Inferior parietal cortex (tissue), 1 donor: ENCODE results near the gene NRSN2.
A peak's percentile ranks its signal among the peaks of the same experiment; 100 is the strongest.

Source experiments
- DNase-seq: peaks from one replicate; pipeline ENCODE4 v3.0.0-alpha.2; 2016; ENCODE audit errors: extremely low spot score

The NRSN2 gene

GRCh38 chr20:346640-347316 lies at the start of gene NRSN2:
Gene NRSN2 (plus strand): TSS chr20:347111. CDS start chr20:349644, 2,533 bp downstream.
- DNase-seq: peak; percentile 48

- DNase-seq: peak; percentile 52
Measured at GRCh38 chr20:297925-298775, 48.8 kb upstream of the NRSN2 start.

GRCh38 chr20:298776-299391 lies 48.0 kb upstream of the NRSN2 start:
- DNase-seq: no peak

- DNase-seq: no peak
Measured at GRCh38 chr20:300345-300990, 46.4 kb upstream of the NRSN2 start.

GRCh38 chr20:301886-302848 lies 44.7 kb upstream of the NRSN2 start:
- DNase-seq: no peak

- no peak for DNase-seq
Measured at GRCh38 chr20:305745-306144, 41.2 kb upstream of the NRSN2 start.

- no peak for DNase-seq
Measured at GRCh38 chr20:308427-309038, 38.4 kb upstream of the NRSN2 start.

- DNase-seq: no peak
Measured at GRCh38 chr20:309306-309840, 37.5 kb upstream of the NRSN2 start.

GRCh38 chr20:309841-310644 lies 36.9 kb upstream of the NRSN2 start:
- peak; percentile 97 for DNase-seq

- DNase-seq: no peak
Measured at GRCh38 chr20:310645-311044, 36.3 kb upstream of the NRSN2 start.

- DNase-seq: no peak
Measured at GRCh38 chr20:311609-312008, 35.3 kb upstream of the NRSN2 start.

GRCh38 chr20:312067-312466 lies 34.8 kb upstream of the NRSN2 start:
- no peak for DNase-seq

- no peak for DNase-seq
Measured at GRCh38 chr20:312866-313265, 34.0 kb upstream of the NRSN2 start.

GRCh38 chr20:313402-313801 lies 33.5 kb upstream of the NRSN2 start:
- DNase-seq: no peak

- no peak for DNase-seq
Measured at GRCh38 chr20:313948-314347, 33.0 kb upstream of the NRSN2 start.

- DNase-seq: no peak
Measured at GRCh38 chr20:316316-317068, 30.4 kb upstream of the NRSN2 start.

- peak; percentile 76 for DNase-seq
Measured at GRCh38 chr20:324177-325044, 22.5 kb upstream of the NRSN2 start.
